HepG2 (cell line): ENCODE measurements around the gene C14orf93. TPM values are rescaled to one million over a fixed set of nuclear protein-coding genes. Genes with fewer than 3 reads are reported as not detected.

Experiments used
- ATAC-seq: fragments of 200-7000 bp; cut with Tn5 transposase; 3 replicates; pipeline ENCODE4 v1.9.1; 2020; ENCODE audit warnings: mild to moderate bottlenecking, moderate library complexity
- BruUV-seq: library from RNA; stranded (reverse); fragments of 400-500 nt; replicated peaks from 2 replicates; lab custom pipeline; 2021; lab: Mats Ljungman, UMichigan
- CTCF ChIA-PET: fragments of 300-600 bp; formaldehyde crosslinking; extraction: SDS; loops from one replicate; lab custom pipeline; 2021; ENCODE audit warnings: low total read pairs, inconsistent platforms, low intra/inter-chr PET ratio; lab: Yijun Ruan, JAX
- POLR2A ChIA-PET: fragments of 350-600 bp; sonication (Branson Sonifier 250); formaldehyde crosslinking; loops from one replicate; lab custom pipeline; 2020; ENCODE audit warnings: antibody characterized with exemption, inconsistent platforms; lab: Yijun Ruan, JAX
- DNase-seq: peaks from one replicate; pipeline ENCODE4 v3.0.0-alpha.2; 2015; ENCODE audit warnings: low spot score
- FAIRE-seq: peaks from 3 replicates; lab custom pipeline; 2011; peaks lifted over from hg19 to GRCh38; lab: Jason Lieb, UNC
- H2AFZ ChIP-seq: one replicate; pipeline ENCODE4 v1.6.1; 2011; ENCODE audit warnings: low read length, inconsistent platforms
- H3K27ac ChIP-seq: fragments of 300-600 bp; 3 replicates; pipeline ENCODE4 v1.8.0; 2011; ENCODE audit warnings: mixed run types, mild to moderate bottlenecking, mixed read lengths, low read length, inconsistent platforms; ENCODE audit not compliant: insufficient read depth; ENCODE audit errors: extremely low read length
- H3K27me3 ChIP-seq, 2 experiments: fragments of 200-600 bp in 1 of 2; 2 replicates in 1 of 2; 3 replicates in 1 of 2; pipeline versions ENCODE4 v1.6.0 to v1.8.0; 2011; ENCODE audit warnings: low read length in 2 of 2, mild to moderate bottlenecking in 2 of 2, moderate library complexity in 2 of 2, inconsistent platforms in 1 of 2; ENCODE audit not compliant: insufficient read depth in 2 of 2, control insufficient read depth in 1 of 2
- H3K36me3 ChIP-seq, 2 experiments: fragments of 200-600 bp in 1 of 2; replicated peaks in 1 of 2; 2 replicates in 1 of 2; 3 replicates in 1 of 2; pipeline versions ENCODE4 v1.5.1 to v1.8.0; 2011; ENCODE audit warnings: low read length in 2 of 2, inconsistent platforms in 1 of 2; ENCODE audit not compliant: insufficient read depth in 2 of 2, control insufficient read depth in 1 of 2
- H3K4me1 ChIP-seq: 2 replicates; pipeline ENCODE4 v1.5.1; 2012; ENCODE audit warnings: low read length, inconsistent platforms; ENCODE audit not compliant: insufficient read depth
- H3K4me2 ChIP-seq: 2 replicates; pipeline ENCODE4 v1.6.0; 2011; ENCODE audit warnings: low read depth, low read length, inconsistent platforms
- H3K4me3 ChIP-seq, 3 experiments: fragments of 200-600 bp in 1 of 3; sonication (generic), shearing (Covaris generic) in 1 of 3; replicated peaks in 1 of 3; 2 replicates each; pipeline ENCODE4 v1.5.1; 2011 to 2016; ENCODE audit warnings: low read length in 3 of 3, inconsistent platforms in 2 of 3, low read depth in 2 of 3, mild to moderate bottlenecking in 2 of 3, control low read depth in 1 of 3, mixed read lengths in 1 of 3; ENCODE audit not compliant: insufficient read depth in 1 of 3
- H3K79me2 ChIP-seq: one replicate; pipeline ENCODE4 v1.6.1; 2011; ENCODE audit warnings: low read length, inconsistent platforms; ENCODE audit not compliant: insufficient read depth
- H3K9ac ChIP-seq: 2 replicates; pipeline ENCODE4 v1.6.0; 2011; ENCODE audit warnings: mild to moderate bottlenecking, low read depth, low read length, inconsistent platforms; ENCODE audit not compliant: insufficient read depth
- H3K9me3 ChIP-seq: 2 replicates; pipeline ENCODE4 v1.5.1; 2012; ENCODE audit warnings: mild to moderate bottlenecking, low read length
- H4K20me1 ChIP-seq: 2 replicates; pipeline ENCODE4 v1.6.0; 2011; ENCODE audit warnings: inconsistent platforms, mild to moderate bottlenecking, low read length, moderate library complexity; ENCODE audit not compliant: insufficient read depth
- CSRNP1 ChIP-seq: sonication (generic); formaldehyde crosslinking; IDR thresholded peaks from 2 replicates; pipeline ENCODE4 v1.8.1; 2023; ENCODE audit warnings: mild to moderate bottlenecking, missing genetic modification reagents
- DNMT3B ChIP-seq: conservative IDR thresholded peaks from 2 replicates; pipeline ENCODE4 v1.6.1; 2016; ENCODE audit warnings: missing biosample characterization, control low read depth
- GLMP ChIP-seq: sonication (generic); formaldehyde crosslinking; IDR thresholded peaks from 2 replicates; pipeline ENCODE4 v1.9.0; 2021; ENCODE audit warnings: missing genetic modification reagents, mild to moderate bottlenecking, borderline replicate concordance
- MYPOP ChIP-seq: sonication (generic); formaldehyde crosslinking; IDR thresholded peaks from 2 replicates; pipeline ENCODE4 v1.8.1; 2023; ENCODE audit warnings: mild to moderate bottlenecking, moderate library complexity, missing genetic modification reagents
- PAX8 ChIP-seq: sonication (generic); formaldehyde crosslinking; IDR thresholded peaks from 2 replicates; pipeline ENCODE4 v1.8.0; 2022; ENCODE audit warnings: mild to moderate bottlenecking, missing genetic modification reagents, borderline replicate concordance
- PHF21A ChIP-seq: sonication (generic); formaldehyde crosslinking; IDR thresholded peaks from 2 replicates; pipeline ENCODE4 v1.5.0; 2020; ENCODE audit warnings: mild to moderate bottlenecking, missing genetic modification reagents
- ZFX ChIP-seq: sonication (generic); formaldehyde crosslinking; IDR thresholded peaks from 2 replicates; pipeline ENCODE4 v1.4.0; 2020; ENCODE audit warnings: mild to moderate bottlenecking, low read depth, missing genetic modification reagents, moderate library complexity
- ZNF431 ChIP-seq: sonication (generic); formaldehyde crosslinking; IDR thresholded peaks from 2 replicates; pipeline ENCODE4 v1.9.0; 2022; ENCODE audit warnings: missing genetic modification reagents, low read depth, mild to moderate bottlenecking, borderline replicate concordance
- ZNF558 ChIP-seq: sonication (generic); formaldehyde crosslinking; IDR thresholded peaks from 2 replicates; pipeline ENCODE4 v1.9.0; 2022; ENCODE audit warnings: mild to moderate bottlenecking, missing genetic modification reagents, borderline replicate concordance
- WGBS: methylation state at CpG from one replicate; pipeline ENCODE4 v1.1.6; 2017; ENCODE audit warnings: low lambda C conversion rate; 5-methylcytosine and 5-hydroxymethylcytosine counted together
- in situ Hi-C: cut with HindIII; loops from 2 replicates; pipeline ENCODE4 v1.10.0; 2017; ENCODE audit warnings: low pct_unique_long_range_greater_than_20kb; ENCODE audit not compliant: extremely low pct_ligation_motif_present
- intact Hi-C: fragments of 100-400 bp; cut with micrococcal nuclease; formaldehyde crosslinking; loops from one replicate; pipeline ENCODE4 v1.10.0; 2022; ENCODE audit not compliant: unreplicated experiment
- polyA plus RNA-seq, 8 experiments: library from polyadenylated mRNA; depleted of rRNA in 3 of 8; stranded (reverse) in 7 of 8; unstranded in 1 of 8; fragments of >200 nt; fragmentation: Illumina TruSeq in 4 of 8; extraction: Trizol in 4 of 8; gene quantifications; 2 replicates each; pipeline versions ENCODE4 v1.2.1 to v1.2.3, GENCODE V29; 2011 to 2016; ENCODE audit warnings: low read depth in 4 of 8, missing spikeins in 1 of 8, mixed read lengths in 1 of 8; ENCODE audit not compliant: insufficient read depth in 1 of 8
- total RNA-seq, 5 experiments: library from RNA; depleted of rRNA; stranded (reverse); fragments of >200 nt; fragmentation: Illumina TruSeq; extraction: Trizol; gene quantifications; 2 replicates each; pipeline ENCODE4 v1.2.3, GENCODE V29; 2016; ENCODE audit warnings: low read depth in 1 of 5
- TF ChIP-seq, protein P1 (sequence below): sonication (generic); formaldehyde crosslinking; IDR thresholded peaks from 2 replicates; pipeline ENCODE4 v1.5.0; 2020; ENCODE audit warnings: mild to moderate bottlenecking, missing genetic modification reagents

The C14orf93 gene
- total and polyA plus RNA-seq, 2 of the 13 experiments (the other 11 are each of a cell fraction or from before 2014, with no cell fraction given), result 11.4 to 22.5 TPM

DNA sequence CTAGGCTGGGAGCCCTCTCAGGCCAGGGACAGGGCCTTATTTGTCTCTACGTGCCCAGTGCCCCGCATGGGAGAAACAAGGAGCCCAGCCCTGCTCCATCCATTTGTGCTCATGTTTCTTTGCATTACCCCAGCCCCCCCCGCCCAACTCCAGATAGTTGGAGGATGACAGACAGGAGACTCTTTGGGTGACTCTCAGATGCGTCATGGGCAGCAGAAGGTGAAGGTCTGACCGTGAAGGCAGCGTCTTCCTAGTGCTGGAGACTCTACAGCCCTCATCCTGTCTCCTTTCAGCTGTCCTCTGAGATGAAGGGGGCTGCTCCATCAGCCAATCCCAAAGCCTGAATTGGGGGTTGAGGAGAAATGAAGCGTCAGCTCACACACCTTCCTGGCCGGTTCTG is 31.8 kb upstream of the C14orf93 start:
- DNase-seq, result no peak
- H3K27me3 ChIP-seq, result peaks cover 16 to 35% of the 10 kb centered on the region in 2 experiments
- no peaks in the 10 kb centered on the region for H3K36me3 ChIP-seq
- no peak overlapping the region for H2AFZ ChIP-seq
- H3K27ac ChIP-seq, result no peak overlapping the region
- H3K79me2 ChIP-seq, result no peaks in the 10 kb centered on the region
- no peak for TF ChIP-seq MYPOP
- TF ChIP-seq PAX8 (CRISPR knock-in tag), result 0 out of 2 replicates have a peak, but pooled peaks have one; percentile 60
- TF ChIP-seq CSRNP1, result 0 out of 2 replicates have a peak, but pooled peaks have one; percentile 7
- peaks cover 23% of the 10 kb centered on the region for H3K4me1 ChIP-seq
- BruUV-seq, result no TSS peak
- ChIA-PET POLR2A (interaction anchor here (0.6 to 1.6 kb wide), 3 partner anchors 14 to 34 kb away, joined by 3 to 4 read pairs (median 3); no protein-coding TSS in a partner anchor), CTCF (no interaction called here)
- in situ Hi-C loops, result no loop called here
- intact Hi-C loops, result no loop called here
- no peak for ATAC-seq
- no peak overlapping the region for H3K4me3 ChIP-seq
- H3K9me3 ChIP-seq, result no peaks in the 10 kb centered on the region
- H4K20me1 ChIP-seq, result no peaks in the 10 kb centered on the region
- 43% methylated on average over 8 of the region's 8 CpGs for WGBS
- no peak overlapping the region for H3K4me2 ChIP-seq
- H3K9ac ChIP-seq, result no peak overlapping the region
- no peak for FAIRE-seq

DNA sequence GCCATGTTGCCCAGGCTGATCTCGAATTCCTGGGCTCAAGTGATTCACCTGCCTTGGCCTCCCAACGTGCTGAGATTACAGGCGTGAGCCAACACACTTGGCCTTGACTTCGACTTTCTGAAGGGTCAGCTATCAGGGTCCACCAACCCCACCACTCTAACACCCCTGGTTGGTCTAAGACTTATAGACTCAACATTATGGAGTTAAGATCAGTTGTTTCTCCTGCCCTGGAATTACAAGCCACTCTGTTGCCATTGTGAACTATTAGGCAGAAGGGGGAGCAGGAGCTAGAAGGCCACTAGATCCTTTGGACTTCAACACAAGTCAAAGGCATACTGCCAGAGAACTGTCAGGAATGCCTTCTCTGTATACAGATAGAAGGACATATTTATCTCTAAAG is 30.2 kb upstream of the C14orf93 start:
- no TSS peak for BruUV-seq
- Histone ChIP-seq H3K4me3 (no peak overlapping the region), H4K20me1 (no peaks in the 10 kb centered on the region), H3K36me3 (no peaks in the 10 kb centered on the region), H3K4me1 (peaks cover 18% of the 10 kb centered on the region), H3K79me2 (no peaks in the 10 kb centered on the region), H3K27me3 (peaks cover 16 to 33% of the 10 kb centered on the region in 2 experiments), H3K27ac (no peak overlapping the region), H2AFZ (no peak overlapping the region), H3K9ac (no peak overlapping the region), H3K4me2 (no peak overlapping the region), H3K9me3 (no peaks in the 10 kb centered on the region)
- peak; percentile 73 for FAIRE-seq
- ATAC-seq, result peak; percentile 48
- DNase-seq, result peak; percentile 68
- intact Hi-C loops (no loop called here), in situ Hi-C loops (no loop called here)
- 40% methylated on average over 4 of the region's 4 CpGs for WGBS
- ChIA-PET POLR2A (interaction anchor here (0.7 to 3.3 kb wide), 9 partner anchors 11 to 63 kb away, joined by 3 to 26 read pairs (median 4); partner anchors contain the start of gene AJUBA), CTCF (interaction anchor here (1.0 kb wide), 1 partner anchor 20 kb away, joined by 3 read pairs; no protein-coding TSS in a partner anchor)
- TF ChIP-seq GLMP (CRISPR knock-in tag) (peak; percentile 53; the same call in 1 of the 2 replicates), PHF21A (CRISPR knock-in tag) (peak; percentile 33; the same call in 1 of the 2 replicates), ZFX (CRISPR knock-in tag) (0 out of 2 replicates have a peak, but pooled peaks have one; percentile 3), ZNF431 (CRISPR knock-in tag) (0 out of 2 replicates have a peak, but pooled peaks have one; percentile 39), ZNF558 (CRISPR knock-in tag) (0 out of 2 replicates have a peak, but pooled peaks have one; percentile 42), DNMT3B (CRISPR knock-in tag) (no peak)
- TF ChIP-seq, protein P1, sequence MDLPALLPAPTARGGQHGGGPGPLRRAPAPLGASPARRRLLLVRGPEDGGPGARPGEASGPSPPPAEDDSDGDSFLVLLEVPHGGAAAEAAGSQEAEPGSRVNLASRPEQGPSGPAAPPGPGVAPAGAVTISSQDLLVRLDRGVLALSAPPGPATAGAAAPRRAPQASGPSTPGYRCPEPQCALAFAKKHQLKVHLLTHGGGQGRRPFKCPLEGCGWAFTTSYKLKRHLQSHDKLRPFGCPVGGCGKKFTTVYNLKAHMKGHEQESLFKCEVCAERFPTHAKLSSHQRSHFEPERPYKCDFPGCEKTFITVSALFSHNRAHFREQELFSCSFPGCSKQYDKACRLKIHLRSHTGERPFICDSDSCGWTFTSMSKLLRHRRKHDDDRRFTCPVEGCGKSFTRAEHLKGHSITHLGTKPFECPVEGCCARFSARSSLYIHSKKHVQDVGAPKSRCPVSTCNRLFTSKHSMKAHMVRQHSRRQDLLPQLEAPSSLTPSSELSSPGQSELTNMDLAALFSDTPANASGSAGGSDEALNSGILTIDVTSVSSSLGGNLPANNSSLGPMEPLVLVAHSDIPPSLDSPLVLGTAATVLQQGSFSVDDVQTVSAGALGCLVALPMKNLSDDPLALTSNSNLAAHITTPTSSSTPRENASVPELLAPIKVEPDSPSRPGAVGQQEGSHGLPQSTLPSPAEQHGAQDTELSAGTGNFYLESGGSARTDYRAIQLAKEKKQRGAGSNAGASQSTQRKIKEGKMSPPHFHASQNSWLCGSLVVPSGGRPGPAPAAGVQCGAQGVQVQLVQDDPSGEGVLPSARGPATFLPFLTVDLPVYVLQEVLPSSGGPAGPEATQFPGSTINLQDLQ (CRISPR knock-in tag), result peak; percentile 71; the same call in 1 of the 2 replicates
